DND-41 (cell line): ENCODE data around the gene DNAH17.

ENCODE experiments used
- ATAC-seq: fragments of 200-7000 bp; cut with Tn5 transposase; 3 replicates; pipeline ENCODE4 v1.9.1; 2021; ENCODE audit warnings: low read depth; ENCODE audit not compliant: insufficient read depth
- DNase-seq: peaks from one replicate; pipeline ENCODE4 v3.0.0-alpha.2; 2020
- H2AFZ ChIP-seq: 2 replicates; pipeline ENCODE4 v1.6.0; 2012; ENCODE audit warnings: low read depth, low read length
- H3K27ac ChIP-seq: 2 replicates; pipeline ENCODE4 v1.5.1; 2012; ENCODE audit warnings: low read length, inconsistent platforms
- H3K27me3 ChIP-seq: fragments of 200-600 bp; sonication (generic); 2 replicates; pipeline ENCODE4 v1.6.0; 2012; ENCODE audit warnings: low read length, mild to moderate bottlenecking, inconsistent platforms; ENCODE audit not compliant: insufficient read depth, poor library complexity
- H3K36me3 ChIP-seq: 2 replicates; pipeline ENCODE4 v1.5.1; 2012; ENCODE audit warnings: low read length, inconsistent platforms; ENCODE audit not compliant: insufficient read depth
- H3K4me1 ChIP-seq: 2 replicates; pipeline ENCODE4 v1.5.1; 2012; ENCODE audit warnings: mild to moderate bottlenecking, low read length; ENCODE audit not compliant: insufficient read depth
- H3K4me2 ChIP-seq: 2 replicates; pipeline ENCODE4 v1.6.0; 2012; ENCODE audit warnings: mild to moderate bottlenecking, moderate library complexity, low read length, inconsistent platforms; ENCODE audit not compliant: insufficient read depth
- H3K4me3 ChIP-seq, 2 experiments: fragments of 200-600 bp in 1 of 2; shearing (Covaris generic) in 1 of 2; 2 replicates each; pipeline ENCODE4 v1.5.1; 2012 to 2016; ENCODE audit warnings: inconsistent platforms in 2 of 2, low read length in 2 of 2, mild to moderate bottlenecking in 2 of 2, low read depth in 1 of 2, moderate library complexity in 1 of 2
- H3K79me2 ChIP-seq: 2 replicates; pipeline ENCODE4 v1.6.0; 2012; ENCODE audit warnings: low read length, inconsistent platforms; ENCODE audit not compliant: insufficient read depth
- H3K9ac ChIP-seq: 2 replicates; pipeline ENCODE4 v1.6.0; 2012; ENCODE audit warnings: low read depth, mild to moderate bottlenecking, inconsistent platforms, low read length, moderate library complexity
- H3K9me3 ChIP-seq: 2 replicates; pipeline ENCODE4 v1.5.1; 2012; ENCODE audit warnings: low read length, moderate library complexity, mild to moderate bottlenecking, inconsistent platforms; ENCODE audit not compliant: insufficient read depth, severe bottlenecking
- H4K20me1 ChIP-seq: 2 replicates; pipeline ENCODE4 v1.6.0; 2012; ENCODE audit warnings: low read length; ENCODE audit not compliant: insufficient read depth
- CTCF ChIP-seq: IDR thresholded peaks from 2 replicates; pipeline ENCODE4 v1.5.1; 2012; ENCODE audit warnings: borderline replicate concordance, low read length, moderate library complexity, mild to moderate bottlenecking; ENCODE audit not compliant: poor library complexity, severe bottlenecking; ENCODE audit errors: extremely low read depth
- EZH2 ChIP-seq: IDR thresholded peaks from 3 replicates; pipeline ENCODE4 v1.6.1; 2012; ENCODE audit warnings: borderline replicate concordance, low read depth, mild to moderate bottlenecking, moderate library complexity, low read length, inconsistent platforms; ENCODE audit not compliant: severe bottlenecking

The DNAH17 gene

GRCh38 chr17:78589031-78589675, 12.0 kb upstream of the DNAH17 start:
- Histone ChIP-seq H3K9ac (no peak overlapping the region), H3K79me2 (no peaks in the 10 kb centered on the region), H3K27me3 (peaks cover 12% of the 10 kb centered on the region)

GRCh38 chr17:78588258-78589030, 11.2 kb upstream of the DNAH17 start:
- H3K27ac ChIP-seq: no peak overlapping the region
- H4K20me1 ChIP-seq: no peaks in the 10 kb centered on the region
- no peak overlapping the region for H3K9ac ChIP-seq
- no peak overlapping the region for H2AFZ ChIP-seq
- DNase-seq: no peak
- TF ChIP-seq CTCF (no peak), EZH2 (no peak)
- no peaks in the 10 kb centered on the region for H3K79me2 ChIP-seq
- H3K4me2 ChIP-seq: no peak overlapping the region
- no peak overlapping the region for H3K4me3 ChIP-seq
- H3K9me3 ChIP-seq: no peaks in the 10 kb centered on the region
- no peak for ATAC-seq
- H3K36me3 ChIP-seq: no peaks in the 10 kb centered on the region
- peaks cover 12% of the 10 kb centered on the region for H3K27me3 ChIP-seq
- no peaks in the 10 kb centered on the region for H3K4me1 ChIP-seq

More at GRCh38 chr17:78589031-78589675, 12.0 kb upstream of the DNAH17 start:
- Histone ChIP-seq H2AFZ (no peak overlapping the region), H3K27ac (no peak overlapping the region), H3K4me2 (no peak overlapping the region), H3K9me3 (no peaks in the 10 kb centered on the region), H4K20me1 (no peaks in the 10 kb centered on the region), H3K4me1 (no peaks in the 10 kb centered on the region), H3K36me3 (no peaks in the 10 kb centered on the region), H3K4me3 (no peak overlapping the region)
- no peak for DNase-seq
- TF ChIP-seq EZH2 (no peak), CTCF (no peak)
- ATAC-seq: no peak

- Histone ChIP-seq H3K27ac (no peak overlapping the region), H3K27me3 (peaks cover 15% of the 10 kb centered on the region), H4K20me1 (no peaks in the 10 kb centered on the region), H3K9ac (no peak overlapping the region), H2AFZ (no peak overlapping the region), H3K4me1 (no peaks in the 10 kb centered on the region), H3K79me2 (no peaks in the 10 kb centered on the region), H3K4me2 (no peak overlapping the region), H3K4me3 (no peak overlapping the region), H3K9me3 (no peaks in the 10 kb centered on the region), H3K36me3 (no peaks in the 10 kb centered on the region)
- DNase-seq (no peak), ATAC-seq (no peak)
- TF ChIP-seq EZH2 (no peak), CTCF (no peak)
Measured at GRCh38 chr17:78585006-78585630, 7.9 kb upstream of the DNAH17 start.
